SK-N-SH treated with all-trans-retinoic acid at 6 μM for 48 hours (cell line): ENCODE data around the gene LRRC8E.

Experiments
- ATAC-seq: fragments of 200-7000 bp; cut with Tn5 transposase; 3 replicates; pipeline ENCODE4 v1.9.1; 2020; ENCODE audit warnings: mild to moderate bottlenecking, moderate library complexity
- BACH2 ChIP-seq: fragments of 250-450 bp; sonication (Bioruptor Pico); IDR thresholded peaks from 2 replicates; pipeline ENCODE4 v1.9.0; 2021; ENCODE audit warnings: mild to moderate bottlenecking, borderline replicate concordance
- ESRRG ChIP-seq: fragments of 250-450 bp; sonication (Bioruptor Pico); IDR thresholded peaks from 2 replicates; pipeline ENCODE4 v1.6.1; 2021; ENCODE audit warnings: mild to moderate bottlenecking
- GLIS3 ChIP-seq: fragments of 250-450 bp; sonication (Bioruptor Pico); IDR thresholded peaks from 2 replicates; pipeline ENCODE4 v1.5.0; 2020; ENCODE audit warnings: mild to moderate bottlenecking, moderate library complexity
- ISL1 ChIP-seq: fragments of 250-450 bp; sonication (Bioruptor Pico); IDR thresholded peaks from 2 replicates; pipeline ENCODE4 v2.1.2; 2022; ENCODE audit warnings: mild to moderate bottlenecking, moderate library complexity
- PPARA ChIP-seq: fragments of 250-450 bp; sonication (Bioruptor Pico); IDR thresholded peaks from 2 replicates; pipeline ENCODE4 v1.5.0; 2020; ENCODE audit warnings: mild to moderate bottlenecking, borderline replicate concordance
- RARB ChIP-seq: fragments of 250-450 bp; sonication (Bioruptor Pico); IDR thresholded peaks from 2 replicates; pipeline ENCODE4 v1.8.0; 2021; ENCODE audit warnings: mild to moderate bottlenecking, moderate library complexity
- SNAI2 ChIP-seq: fragments of 250-450 bp; sonication (Bioruptor Pico); IDR thresholded peaks from 2 replicates; pipeline ENCODE4 v1.5.0; 2020; ENCODE audit warnings: mild to moderate bottlenecking, moderate library complexity
- TCF4 ChIP-seq: fragments of 250-450 bp; sonication (Bioruptor Pico); IDR thresholded peaks from 2 replicates; pipeline ENCODE4 v1.8.0; 2021; ENCODE audit warnings: mild to moderate bottlenecking, moderate library complexity, borderline replicate concordance
- TOX ChIP-seq: fragments of 250-450 bp; sonication (Bioruptor Pico); IDR thresholded peaks from 2 replicates; pipeline ENCODE4 v1.8.0; 2021; ENCODE audit warnings: mild to moderate bottlenecking, moderate library complexity, borderline replicate concordance
- ZC3H10 ChIP-seq: fragments of 250-450 bp; sonication (Bioruptor Pico); IDR thresholded peaks from 2 replicates; pipeline ENCODE4 v1.5.1; 2021; ENCODE audit warnings: mild to moderate bottlenecking, moderate library complexity
- ZFP3 ChIP-seq: fragments of 250-450 bp; sonication (Bioruptor Pico); IDR thresholded peaks from 2 replicates; pipeline ENCODE4 v1.5.0; 2020; ENCODE audit warnings: mild to moderate bottlenecking, moderate library complexity
- ZFP30 ChIP-seq: fragments of 450-650 bp; formaldehyde crosslinking; IDR thresholded peaks from 2 replicates; pipeline ENCODE4 v1.5.0; 2022; ENCODE audit warnings: mild to moderate bottlenecking, moderate library complexity
- ZNF565 ChIP-seq: fragments of 450-650 bp; formaldehyde crosslinking; conservative IDR thresholded peaks from 2 replicates; pipeline ENCODE4 v1.5.0; 2020; ENCODE audit warnings: low read depth, mild to moderate bottlenecking, moderate library complexity
- ZNF70 ChIP-seq: fragments of 450-650 bp; formaldehyde crosslinking; IDR thresholded peaks from 2 replicates; pipeline ENCODE4 v1.5.0; 2020; ENCODE audit warnings: mild to moderate bottlenecking, moderate library complexity
- ZNF8 ChIP-seq: fragments of 450-650 bp; formaldehyde crosslinking; IDR thresholded peaks from 2 replicates; pipeline ENCODE4 v1.5.0; 2020; ENCODE audit warnings: mild to moderate bottlenecking, moderate library complexity
- TF ChIP-seq, protein P1 (sequence below): fragments of 250-450 bp; sonication (Bioruptor Pico); IDR thresholded peaks from 2 replicates; pipeline ENCODE4 v1.5.1; 2020; ENCODE audit warnings: low read depth, mild to moderate bottlenecking, moderate library complexity
- TF ChIP-seq, protein P2 (sequence below): fragments of 250-450 bp; sonication (Bioruptor Pico); IDR thresholded peaks from 2 replicates; pipeline ENCODE4 v1.5.0; 2020; ENCODE audit warnings: mild to moderate bottlenecking, moderate library complexity
- TF ChIP-seq, protein P3 (sequence below): fragments of 250-450 bp; sonication (Bioruptor Pico); IDR thresholded peaks from 2 replicates; pipeline ENCODE4 v1.5.1; 2021; ENCODE audit warnings: mild to moderate bottlenecking, moderate library complexity
- TF ChIP-seq, protein P4 (sequence below): fragments of 250-450 bp; sonication (Bioruptor Pico); IDR thresholded peaks from 2 replicates; pipeline ENCODE4 v1.8.0; 2020; ENCODE audit warnings: mild to moderate bottlenecking, moderate library complexity, borderline replicate concordance
- TF ChIP-seq, protein P5 (sequence below): fragments of 250-450 bp; sonication (Bioruptor Pico); IDR thresholded peaks from 2 replicates; pipeline ENCODE4 v1.8.0; 2021; ENCODE audit warnings: low read depth, mild to moderate bottlenecking, moderate library complexity, borderline replicate concordance

Gene LRRC8E

DNA sequence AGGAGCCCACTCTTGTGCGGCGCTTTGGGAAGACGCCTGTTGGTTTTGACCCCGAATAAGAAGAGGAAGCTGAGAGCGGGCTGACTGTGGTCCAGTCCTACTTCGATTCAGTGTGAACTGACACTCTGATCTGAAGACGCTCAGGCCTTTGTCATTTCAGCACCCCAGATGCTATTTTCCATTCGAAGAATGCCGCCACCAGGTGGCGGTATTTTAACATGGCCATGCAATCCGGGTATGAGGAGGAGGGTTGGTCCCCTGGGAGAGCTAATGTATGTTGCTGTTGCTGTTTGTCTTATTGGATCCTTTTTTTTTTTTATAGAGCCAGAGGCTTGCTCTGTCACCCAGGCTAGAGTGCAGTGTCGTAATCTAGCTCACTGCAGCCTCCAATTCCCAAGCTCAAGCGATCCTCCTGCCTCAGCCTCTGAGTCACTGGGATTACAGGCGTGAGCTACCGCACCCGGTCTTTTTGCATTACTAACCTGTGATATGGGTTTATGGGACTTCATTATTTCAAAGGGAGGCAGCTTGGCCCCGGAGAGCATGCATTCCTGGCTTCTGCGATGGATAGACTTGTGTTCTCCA is 56.0 kb downstream of the LRRC8E start:
- peak; percentile 73 for ATAC-seq
- TF ChIP-seq SNAI2, result no peak
- TF ChIP-seq PPARA (CRISPR knock-in tag), result no peak
- no peak for TF ChIP-seq ZC3H10 (CRISPR knock-in tag)
- no peak for TF ChIP-seq RARB (CRISPR knock-in tag)
- TF ChIP-seq ZNF565 (CRISPR knock-in tag), result no peak
- TF ChIP-seq ZFP3 (CRISPR knock-in tag), result no peak
- TF ChIP-seq TOX (CRISPR knock-in tag), result no peak
- TF ChIP-seq GLIS3 (CRISPR knock-in tag), result no peak
- TF ChIP-seq, protein P1, sequence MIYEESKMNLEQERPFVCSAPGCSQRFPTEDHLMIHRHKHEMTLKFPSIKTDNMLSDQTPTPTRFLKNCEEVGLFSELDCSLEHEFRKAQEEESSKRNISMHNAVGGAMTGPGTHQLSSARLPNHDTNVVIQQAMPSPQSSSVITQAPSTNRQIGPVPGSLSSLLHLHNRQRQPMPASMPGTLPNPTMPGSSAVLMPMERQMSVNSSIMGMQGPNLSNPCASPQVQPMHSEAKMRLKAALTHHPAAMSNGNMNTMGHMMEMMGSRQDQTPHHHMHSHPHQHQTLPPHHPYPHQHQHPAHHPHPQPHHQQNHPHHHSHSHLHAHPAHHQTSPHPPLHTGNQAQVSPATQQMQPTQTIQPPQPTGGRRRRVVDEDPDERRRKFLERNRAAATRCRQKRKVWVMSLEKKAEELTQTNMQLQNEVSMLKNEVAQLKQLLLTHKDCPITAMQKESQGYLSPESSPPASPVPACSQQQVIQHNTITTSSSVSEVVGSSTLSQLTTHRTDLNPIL (CRISPR knock-in tag), result no peak
- TF ChIP-seq BACH2 (CRISPR knock-in tag), result no peak
- TF ChIP-seq TCF4 (CRISPR knock-in tag), result no peak
- no peak for TF ChIP-seq ZNF8 (CRISPR knock-in tag)
- no peak for TF ChIP-seq ZFP30
- TF ChIP-seq ZNF70 (CRISPR knock-in tag), result no peak
- TF ChIP-seq ESRRG, result no peak
- TF ChIP-seq, protein P2, sequence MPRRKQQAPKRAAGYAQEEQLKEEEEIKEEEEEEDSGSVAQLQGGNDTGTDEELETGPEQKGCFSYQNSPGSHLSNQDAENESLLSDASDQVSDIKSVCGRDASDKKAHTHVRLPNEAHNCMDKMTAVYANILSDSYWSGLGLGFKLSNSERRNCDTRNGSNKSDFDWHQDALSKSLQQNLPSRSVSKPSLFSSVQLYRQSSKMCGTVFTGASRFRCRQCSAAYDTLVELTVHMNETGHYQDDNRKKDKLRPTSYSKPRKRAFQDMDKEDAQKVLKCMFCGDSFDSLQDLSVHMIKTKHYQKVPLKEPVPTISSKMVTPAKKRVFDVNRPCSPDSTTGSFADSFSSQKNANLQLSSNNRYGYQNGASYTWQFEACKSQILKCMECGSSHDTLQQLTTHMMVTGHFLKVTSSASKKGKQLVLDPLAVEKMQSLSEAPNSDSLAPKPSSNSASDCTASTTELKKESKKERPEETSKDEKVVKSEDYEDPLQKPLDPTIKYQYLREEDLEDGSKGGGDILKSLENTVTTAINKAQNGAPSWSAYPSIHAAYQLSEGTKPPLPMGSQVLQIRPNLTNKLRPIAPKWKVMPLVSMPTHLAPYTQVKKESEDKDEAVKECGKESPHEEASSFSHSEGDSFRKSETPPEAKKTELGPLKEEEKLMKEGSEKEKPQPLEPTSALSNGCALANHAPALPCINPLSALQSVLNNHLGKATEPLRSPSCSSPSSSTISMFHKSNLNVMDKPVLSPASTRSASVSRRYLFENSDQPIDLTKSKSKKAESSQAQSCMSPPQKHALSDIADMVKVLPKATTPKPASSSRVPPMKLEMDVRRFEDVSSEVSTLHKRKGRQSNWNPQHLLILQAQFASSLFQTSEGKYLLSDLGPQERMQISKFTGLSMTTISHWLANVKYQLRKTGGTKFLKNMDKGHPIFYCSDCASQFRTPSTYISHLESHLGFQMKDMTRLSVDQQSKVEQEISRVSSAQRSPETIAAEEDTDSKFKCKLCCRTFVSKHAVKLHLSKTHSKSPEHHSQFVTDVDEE (CRISPR knock-in tag), result no peak

DNA sequence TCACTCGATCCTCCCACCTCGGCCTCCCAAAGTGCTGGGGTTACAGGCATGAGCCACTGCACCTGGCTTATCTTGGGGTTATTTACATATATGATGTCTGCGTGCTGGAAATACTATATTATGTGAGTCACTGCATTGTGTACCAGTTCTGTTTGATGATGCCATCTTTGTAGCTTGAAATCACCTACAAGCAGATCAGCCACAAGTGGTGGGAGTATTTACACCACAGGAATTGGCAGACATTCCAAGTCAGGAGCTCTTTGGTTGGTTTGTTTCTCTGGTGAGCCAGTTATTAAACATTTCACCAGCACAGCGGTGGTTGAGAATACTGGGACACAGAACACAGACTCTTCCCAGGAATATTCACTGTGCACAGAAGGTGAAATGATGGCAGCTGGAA is 59.6 kb downstream of the LRRC8E start:
- TF ChIP-seq ESRRG (no peak), ZNF8 (CRISPR knock-in tag) (no peak), ISL1 (CRISPR knock-in tag) (no peak), SNAI2 (no peak), ZFP3 (CRISPR knock-in tag) (no peak), ZC3H10 (CRISPR knock-in tag) (no peak), PPARA (CRISPR knock-in tag) (no peak), GLIS3 (CRISPR knock-in tag) (no peak), ZNF565 (CRISPR knock-in tag) (no peak), ZNF70 (CRISPR knock-in tag) (no peak), TOX (CRISPR knock-in tag) (no peak)
- TF ChIP-seq, protein P3, sequence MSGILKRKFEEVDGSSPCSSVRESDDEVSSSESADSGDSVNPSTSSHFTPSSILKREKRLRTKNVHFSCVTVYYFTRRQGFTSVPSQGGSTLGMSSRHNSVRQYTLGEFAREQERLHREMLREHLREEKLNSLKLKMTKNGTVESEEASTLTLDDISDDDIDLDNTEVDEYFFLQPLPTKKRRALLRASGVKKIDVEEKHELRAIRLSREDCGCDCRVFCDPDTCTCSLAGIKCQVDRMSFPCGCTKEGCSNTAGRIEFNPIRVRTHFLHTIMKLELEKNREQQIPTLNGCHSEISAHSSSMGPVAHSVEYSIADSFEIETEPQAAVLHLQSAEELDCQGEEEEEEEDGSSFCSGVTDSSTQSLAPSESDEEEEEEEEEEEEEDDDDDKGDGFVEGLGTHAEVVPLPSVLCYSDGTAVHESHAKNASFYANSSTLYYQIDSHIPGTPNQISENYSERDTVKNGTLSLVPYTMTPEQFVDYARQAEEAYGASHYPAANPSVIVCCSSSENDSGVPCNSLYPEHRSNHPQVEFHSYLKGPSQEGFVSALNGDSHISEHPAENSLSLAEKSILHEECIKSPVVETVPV, result no peak
- TF ChIP-seq, protein P4, sequence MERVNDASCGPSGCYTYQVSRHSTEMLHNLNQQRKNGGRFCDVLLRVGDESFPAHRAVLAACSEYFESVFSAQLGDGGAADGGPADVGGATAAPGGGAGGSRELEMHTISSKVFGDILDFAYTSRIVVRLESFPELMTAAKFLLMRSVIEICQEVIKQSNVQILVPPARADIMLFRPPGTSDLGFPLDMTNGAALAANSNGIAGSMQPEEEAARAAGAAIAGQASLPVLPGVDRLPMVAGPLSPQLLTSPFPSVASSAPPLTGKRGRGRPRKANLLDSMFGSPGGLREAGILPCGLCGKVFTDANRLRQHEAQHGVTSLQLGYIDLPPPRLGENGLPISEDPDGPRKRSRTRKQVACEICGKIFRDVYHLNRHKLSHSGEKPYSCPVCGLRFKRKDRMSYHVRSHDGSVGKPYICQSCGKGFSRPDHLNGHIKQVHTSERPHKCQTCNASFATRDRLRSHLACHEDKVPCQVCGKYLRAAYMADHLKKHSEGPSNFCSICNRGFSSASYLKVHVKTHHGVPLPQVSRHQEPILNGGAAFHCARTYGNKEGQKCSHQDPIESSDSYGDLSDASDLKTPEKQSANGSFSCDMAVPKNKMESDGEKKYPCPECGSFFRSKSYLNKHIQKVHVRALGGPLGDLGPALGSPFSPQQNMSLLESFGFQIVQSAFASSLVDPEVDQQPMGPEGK, result no peak
- TF ChIP-seq, protein P1 (CRISPR knock-in tag), result no peak
- TF ChIP-seq, protein P2 (CRISPR knock-in tag), result no peak
- TF ChIP-seq, protein P5, sequence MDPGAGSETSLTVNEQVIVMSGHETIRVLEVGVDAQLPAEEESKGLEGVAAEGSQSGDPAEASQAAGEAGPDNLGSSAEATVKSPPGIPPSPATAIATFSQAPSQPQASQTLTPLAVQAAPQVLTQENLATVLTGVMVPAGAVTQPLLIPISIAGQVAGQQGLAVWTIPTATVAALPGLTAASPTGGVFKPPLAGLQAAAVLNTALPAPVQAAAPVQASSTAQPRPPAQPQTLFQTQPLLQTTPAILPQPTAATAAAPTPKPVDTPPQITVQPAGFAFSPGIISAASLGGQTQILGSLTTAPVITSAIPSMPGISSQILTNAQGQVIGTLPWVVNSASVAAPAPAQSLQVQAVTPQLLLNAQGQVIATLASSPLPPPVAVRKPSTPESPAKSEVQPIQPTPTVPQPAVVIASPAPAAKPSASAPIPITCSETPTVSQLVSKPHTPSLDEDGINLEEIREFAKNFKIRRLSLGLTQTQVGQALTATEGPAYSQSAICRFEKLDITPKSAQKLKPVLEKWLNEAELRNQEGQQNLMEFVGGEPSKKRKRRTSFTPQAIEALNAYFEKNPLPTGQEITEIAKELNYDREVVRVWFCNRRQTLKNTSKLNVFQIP (CRISPR knock-in tag), result no peak
- TF ChIP-seq, all 23 proteins: peak for 0
- ATAC-seq, result no peak
